ENCODE results near the gene DEPDC1. TPM values are rescaled to one million over a fixed set of nuclear protein-coding genes. Genes with fewer than 3 reads are reported as not detected.

Gene DEPDC1
- total and polyA plus RNA-seq, 12 donors, result 0.03 to 1.9 (median 0.24) TPM

DNA sequence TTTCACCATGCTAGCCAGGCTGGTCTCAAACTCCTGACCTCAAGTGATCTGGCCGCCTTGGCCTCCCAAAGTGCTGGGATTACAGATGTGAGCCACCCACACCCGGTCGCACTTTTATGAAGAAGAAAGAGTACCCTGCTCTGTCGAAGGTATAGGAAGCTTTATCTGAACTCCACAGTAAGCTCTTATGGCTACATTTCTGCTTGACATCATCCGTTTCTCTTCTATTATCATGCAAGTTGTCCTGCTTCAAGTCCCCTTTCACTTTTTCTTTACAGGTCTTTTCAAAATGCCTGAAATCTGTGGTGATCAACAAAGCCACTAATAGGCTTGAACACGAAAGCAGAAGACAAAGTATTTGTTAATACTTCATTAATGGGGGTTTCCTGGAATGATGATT lies 51.2 kb downstream of the DEPDC1 start:
- ATAC-seq, result no peak
- H3K4me3 ChIP-seq, result no peak overlapping the region
- H3K4me1 ChIP-seq, result peaks cover 0 to 5% (median 0%) of the 10 kb centered on the region in 9 donors
- DNase-seq, result no peak
- intact Hi-C loops (cut with DNase I), result loop anchor here in 5 of 10 donors (10.0 kb wide), 2 partner anchors 81 to 331 kb away; no protein-coding TSS in a partner anchor
- H3K27ac ChIP-seq, result no peak overlapping the region
- TF ChIP-seq, protein P1, sequence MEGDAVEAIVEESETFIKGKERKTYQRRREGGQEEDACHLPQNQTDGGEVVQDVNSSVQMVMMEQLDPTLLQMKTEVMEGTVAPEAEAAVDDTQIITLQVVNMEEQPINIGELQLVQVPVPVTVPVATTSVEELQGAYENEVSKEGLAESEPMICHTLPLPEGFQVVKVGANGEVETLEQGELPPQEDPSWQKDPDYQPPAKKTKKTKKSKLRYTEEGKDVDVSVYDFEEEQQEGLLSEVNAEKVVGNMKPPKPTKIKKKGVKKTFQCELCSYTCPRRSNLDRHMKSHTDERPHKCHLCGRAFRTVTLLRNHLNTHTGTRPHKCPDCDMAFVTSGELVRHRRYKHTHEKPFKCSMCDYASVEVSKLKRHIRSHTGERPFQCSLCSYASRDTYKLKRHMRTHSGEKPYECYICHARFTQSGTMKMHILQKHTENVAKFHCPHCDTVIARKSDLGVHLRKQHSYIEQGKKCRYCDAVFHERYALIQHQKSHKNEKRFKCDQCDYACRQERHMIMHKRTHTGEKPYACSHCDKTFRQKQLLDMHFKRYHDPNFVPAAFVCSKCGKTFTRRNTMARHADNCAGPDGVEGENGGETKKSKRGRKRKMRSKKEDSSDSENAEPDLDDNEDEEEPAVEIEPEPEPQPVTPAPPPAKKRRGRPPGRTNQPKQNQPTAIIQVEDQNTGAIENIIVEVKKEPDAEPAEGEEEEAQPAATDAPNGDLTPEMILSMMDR (IDR thresholded peaks at IDR 0.05), result no peak
- H3K36me3 ChIP-seq, result no peaks in the 10 kb centered on the region
- H3K27me3 ChIP-seq, result no peaks in the 10 kb centered on the region
- WGBS, 2 donors, result 91 to 93% methylated on average over 6 of the region's 6 CpGs
- no peaks in the 10 kb centered on the region for H3K9me3 ChIP-seq

DNA sequence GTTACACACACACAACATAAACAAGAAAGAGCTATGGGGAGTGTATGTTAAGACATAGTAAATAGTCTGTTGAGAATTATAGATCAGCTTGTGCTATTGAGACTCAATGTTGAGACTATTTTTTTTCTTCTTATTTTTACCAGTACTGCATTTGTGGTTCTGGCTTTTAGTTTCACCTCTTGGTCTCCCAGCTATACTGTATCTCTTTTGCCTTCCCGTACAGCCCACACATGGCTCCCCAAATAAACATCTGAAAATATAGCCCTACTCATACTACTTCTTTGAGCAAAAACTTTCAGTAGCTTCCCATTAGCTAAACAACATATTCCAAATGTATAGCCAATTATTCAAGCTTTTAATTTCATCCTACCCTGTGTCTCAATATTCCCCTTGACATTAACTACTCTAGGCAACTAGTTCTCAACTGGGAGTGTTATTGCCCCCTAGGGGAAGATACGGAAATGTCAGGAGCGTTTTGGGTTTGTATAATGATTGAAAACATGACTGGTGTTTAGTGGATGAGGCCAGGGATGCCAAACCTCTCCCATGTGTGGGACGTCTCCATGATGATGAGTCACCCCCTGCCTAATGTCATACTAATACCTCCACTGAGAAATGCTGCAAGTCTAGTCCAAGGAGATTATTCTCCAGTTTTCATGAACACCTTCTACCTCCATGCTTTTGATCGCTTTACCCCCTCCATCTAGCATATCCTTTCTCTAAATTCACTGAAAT lies 53.9 kb downstream of the DEPDC1 start:
- Histone ChIP-seq H3K9me3 (no peaks in the 10 kb centered on the region), H3K27me3 (no peaks in the 10 kb centered on the region), H3K36me3 (no peaks in the 10 kb centered on the region), H3K27ac (no peak overlapping the region), H3K4me3 (no peak overlapping the region), H3K4me1 (no peaks in the 10 kb centered on the region)
- TF ChIP-seq, protein P1 (IDR thresholded peaks at IDR 0.05), result peak; percentile 19 to 63 (median 56)
- 42 to 44% methylated on average over 5 of the region's 5 CpGs for WGBS, 2 donors
- DNase-seq, result peak in 1 of 2 donors; percentile 32
- intact Hi-C loops (cut with DNase I), result loop anchor here in 7 of 10 donors (2.0 to 10.0 kb wide), 4 partner anchors 78 to 331 kb away; no protein-coding TSS in a partner anchor
- ATAC-seq, result peak in 5 of 8 donors; percentile 23 to 63 (median 52)

DNA sequence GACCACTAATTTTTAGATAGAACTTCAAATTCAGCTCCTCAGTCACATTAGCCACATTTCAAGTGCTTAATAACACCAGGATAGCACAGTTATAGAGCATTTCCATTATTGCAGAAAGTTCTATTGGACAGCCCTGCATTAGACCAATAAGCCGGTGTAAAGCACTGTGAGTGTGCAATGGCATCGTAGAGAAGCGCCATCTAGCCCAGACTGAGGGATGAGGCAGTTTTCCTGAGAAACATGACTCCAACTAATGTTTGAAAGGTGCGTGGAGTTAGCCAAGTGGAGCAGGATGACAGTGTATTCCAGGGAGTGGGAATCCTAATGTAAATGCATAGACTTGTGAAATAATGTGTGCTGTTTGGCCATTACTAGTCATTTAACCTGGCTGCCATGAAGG lies 54.9 kb downstream of the DEPDC1 start:
- TF ChIP-seq, protein P1 (IDR thresholded peaks at IDR 0.05), result no peak
- Histone ChIP-seq H3K27ac (no peak overlapping the region), H3K4me3 (no peak overlapping the region), H3K27me3 (peaks cover 0 to 2% (median 0%) of the 10 kb centered on the region in 7 donors), H3K4me1 (no peaks in the 10 kb centered on the region), H3K36me3 (no peaks in the 10 kb centered on the region), H3K9me3 (no peaks in the 10 kb centered on the region)
- intact Hi-C loops (cut with DNase I), result loop anchor here in 7 of 10 donors (2.0 to 10.0 kb wide), 4 partner anchors 77 to 330 kb away; no protein-coding TSS in a partner anchor
- DNase-seq (no peak), ATAC-seq (no peak)
- 80 to 88% methylated on average over 4 of the region's 4 CpGs for WGBS, 2 donors

DNA sequence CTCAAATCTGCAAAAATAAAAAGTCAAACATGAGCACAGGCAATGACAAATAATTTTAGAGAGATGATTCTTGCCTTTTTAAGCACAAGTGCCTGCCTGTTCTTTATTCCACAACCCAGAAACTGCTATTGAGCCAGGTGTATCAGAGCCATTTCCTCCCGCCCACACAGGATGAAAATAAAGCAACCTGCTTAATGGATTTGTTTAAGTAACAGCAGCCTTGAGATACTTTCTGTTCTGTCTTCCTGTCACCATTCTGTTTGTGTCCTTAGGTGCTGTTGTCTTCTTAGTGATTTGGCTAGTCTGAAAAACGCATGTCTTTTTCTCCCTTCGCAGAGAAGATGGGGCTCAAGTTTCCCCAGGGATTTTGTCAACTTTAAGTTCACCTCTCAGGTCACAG lies 58.6 kb downstream of the DEPDC1 start:
- H3K27ac ChIP-seq, result no peak overlapping the region
- ATAC-seq (no peak), DNase-seq (no peak)
- H3K4me1 ChIP-seq, result no peaks in the 10 kb centered on the region
- H3K9me3 ChIP-seq, result no peaks in the 10 kb centered on the region
- intact Hi-C loops (cut with DNase I), result no loop called here
- no peak overlapping the region for H3K4me3 ChIP-seq
- TF ChIP-seq, protein P1 (IDR thresholded peaks at IDR 0.05), result no peak
- peaks cover 0 to 5% (median 0%) of the 10 kb centered on the region in 7 donors for H3K27me3 ChIP-seq
- 73 to 78% methylated on average over 3 of the region's 3 CpGs for WGBS, 2 donors
- no peaks in the 10 kb centered on the region for H3K36me3 ChIP-seq

Measured in heart right ventricle (tissue), 16 donors.